ENCODE measurements around the gene OTOG.

OTOG gene

DNA sequence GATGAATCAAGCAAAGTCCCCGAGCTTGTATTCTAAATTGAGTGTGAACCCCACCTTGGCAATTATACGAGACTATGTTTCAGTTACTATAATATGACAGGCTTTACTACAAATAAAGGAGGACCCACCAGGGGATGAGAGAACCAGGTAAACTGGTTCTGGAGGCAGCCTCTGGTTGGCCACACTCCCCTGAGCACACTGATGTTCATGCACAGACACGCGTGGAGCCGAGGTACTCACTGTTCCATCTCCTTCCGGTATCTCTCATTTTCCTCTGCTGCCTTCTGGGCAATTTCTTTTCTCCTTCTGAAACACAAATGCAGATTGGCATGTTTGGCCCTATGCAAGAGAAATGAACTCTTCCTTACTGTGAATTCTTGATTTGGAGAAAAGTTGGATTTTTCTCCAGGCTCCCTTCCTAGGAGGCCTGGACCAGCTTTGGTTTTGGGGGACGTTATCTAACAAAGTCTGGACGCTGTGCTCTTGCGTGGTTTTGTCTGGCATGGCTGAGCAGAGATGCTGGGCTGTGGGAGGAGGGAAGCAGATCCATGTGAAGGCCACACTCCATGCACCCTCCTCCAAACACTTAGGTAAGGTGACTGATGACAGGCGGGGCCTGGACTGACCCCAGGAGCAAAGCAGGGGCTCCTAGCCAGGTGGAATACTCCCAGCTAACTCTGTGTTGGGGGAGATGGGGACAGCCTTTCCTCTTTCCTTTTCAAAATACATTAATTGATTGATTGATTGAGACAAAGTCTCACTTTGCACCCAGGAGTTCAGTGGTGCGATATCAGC is 25.8 kb upstream of the OTOG start:
- no peak for DNase-seq

DNA sequence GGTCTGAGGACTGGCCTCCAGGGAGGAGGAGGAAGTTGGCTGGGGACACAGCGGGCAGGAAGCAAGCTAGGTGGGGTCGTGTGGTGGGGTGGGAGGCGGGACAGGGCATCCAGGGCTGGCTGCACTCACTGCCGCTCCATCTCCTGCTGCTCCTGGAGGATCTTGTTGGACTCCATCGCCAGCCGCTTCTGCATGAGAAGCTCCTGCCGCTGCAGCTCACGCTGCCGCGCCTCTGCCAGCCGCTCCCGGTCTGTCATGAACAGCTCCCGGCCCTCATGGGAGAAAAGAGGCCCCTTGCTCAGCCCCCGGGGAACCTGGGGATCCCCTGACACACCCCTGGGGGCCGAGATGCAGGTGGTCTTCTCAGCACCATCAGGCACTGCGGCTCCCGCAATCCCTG is 24.4 kb upstream of the OTOG start:
- DNase-seq: no peak

DNA sequence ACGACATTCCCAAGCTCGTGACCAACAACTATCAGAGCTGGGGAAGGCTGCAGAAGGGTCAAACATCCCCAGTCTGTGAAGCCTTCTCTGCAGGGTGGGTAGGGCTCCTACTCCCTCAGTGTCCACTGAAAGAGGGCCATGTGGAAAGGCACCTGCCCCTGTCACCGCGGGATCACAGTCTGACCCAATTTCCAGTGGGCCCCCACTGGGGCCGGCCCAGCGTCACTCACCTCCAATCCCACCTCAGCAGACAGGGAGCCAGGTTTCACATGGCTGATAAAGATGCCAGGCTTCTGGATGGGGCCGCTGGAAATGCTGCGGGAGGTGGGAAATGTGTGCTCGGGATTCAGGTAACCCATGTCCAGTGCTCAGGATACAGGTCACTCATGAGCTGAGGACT is 22.8 kb upstream of the OTOG start:
- no peak for DNase-seq

DNA sequence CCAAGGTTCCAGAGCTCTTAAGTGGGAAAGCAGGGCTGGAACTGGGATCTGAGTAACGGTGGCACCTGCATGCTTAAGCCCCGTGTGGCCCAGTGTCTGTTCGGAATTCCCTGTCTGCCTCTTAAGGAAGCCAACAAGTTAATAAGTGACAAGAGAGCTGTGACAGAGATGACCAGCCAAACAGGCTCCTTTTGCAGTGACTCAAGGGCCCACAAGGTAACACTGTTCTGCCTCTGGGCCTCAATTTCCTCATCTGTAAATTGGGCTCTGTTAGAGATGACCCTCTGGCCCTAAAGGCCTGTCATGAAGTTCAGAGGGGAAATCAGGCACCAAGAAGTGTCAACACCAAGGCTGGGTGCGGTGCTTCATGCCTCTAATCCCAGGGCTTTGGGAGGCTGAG is 21.5 kb upstream of the OTOG start:
- no peak for DNase-seq

DNA sequence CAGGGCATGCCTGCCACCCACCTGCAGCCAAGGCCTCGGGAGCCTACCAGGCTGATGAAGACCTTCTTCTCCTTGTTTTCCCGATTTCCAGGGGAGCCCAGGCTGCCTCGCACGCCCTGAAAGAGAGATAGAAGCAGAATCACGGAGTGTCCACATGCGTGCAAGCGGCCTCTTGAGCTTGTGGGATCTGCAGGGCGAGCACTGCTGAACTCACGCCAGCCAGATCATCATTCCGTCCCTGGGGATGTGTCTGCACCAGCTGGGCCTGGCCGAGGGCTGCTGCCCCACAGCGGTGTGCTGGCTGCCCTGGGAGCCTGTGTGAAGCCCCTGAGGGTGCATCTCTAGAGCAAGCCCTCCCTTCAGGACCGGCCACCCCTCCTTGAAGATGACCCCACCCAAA is 20.7 kb upstream of the OTOG start:
- no peak for DNase-seq

DNA sequence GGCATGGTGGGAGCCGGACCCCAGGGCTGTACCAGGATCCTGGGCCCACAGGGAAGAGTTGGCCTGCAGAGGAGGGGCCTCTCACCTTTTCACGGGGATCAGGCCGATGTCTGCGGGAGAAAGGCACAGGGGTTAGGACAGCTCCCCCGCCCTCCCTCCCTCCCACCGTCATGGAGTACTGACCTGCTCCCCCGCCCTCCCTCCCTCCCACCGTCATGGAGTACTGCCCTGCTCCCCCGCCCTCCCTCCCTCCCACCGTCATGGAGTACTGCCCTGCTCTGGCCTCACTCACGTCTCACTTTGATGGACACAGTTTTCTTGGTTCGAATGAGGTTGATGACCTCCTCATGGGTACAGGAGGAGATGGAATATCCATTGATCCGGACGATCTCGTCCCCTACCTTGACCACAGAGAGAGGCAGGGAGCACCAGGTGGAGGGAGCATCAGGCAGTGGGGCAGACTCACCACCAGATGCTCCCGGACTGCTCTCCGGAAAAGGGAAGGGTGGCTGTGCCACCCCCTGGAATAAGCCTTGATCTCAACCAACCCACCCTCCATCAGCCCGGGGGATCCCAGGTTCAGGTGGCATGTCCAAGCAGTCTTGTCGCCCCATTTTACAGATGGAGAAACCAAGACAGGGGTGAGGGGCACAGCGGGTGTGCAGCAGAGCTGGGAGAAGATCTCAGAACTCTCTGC is 20.0 kb upstream of the OTOG start:
- DNase-seq: no peak

DNA sequence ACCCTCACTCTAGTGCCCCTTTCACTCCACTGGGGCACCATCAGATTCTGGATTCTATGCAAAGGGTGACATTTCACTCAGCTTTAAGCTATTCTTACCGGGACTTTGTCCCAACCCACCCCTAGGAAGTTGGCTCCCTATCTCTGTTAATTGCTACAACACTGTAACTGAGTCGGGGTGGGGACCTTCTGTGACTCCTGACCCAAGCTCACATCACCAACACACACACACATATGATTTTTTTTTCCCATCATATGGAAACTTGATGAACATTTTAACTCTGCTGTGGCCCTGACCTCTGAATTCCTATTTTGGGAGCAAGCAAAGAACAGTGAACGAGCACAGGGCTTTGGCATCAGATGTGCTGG is 19.4 kb upstream of the OTOG start:
- DNase-seq: no peak

DNA sequence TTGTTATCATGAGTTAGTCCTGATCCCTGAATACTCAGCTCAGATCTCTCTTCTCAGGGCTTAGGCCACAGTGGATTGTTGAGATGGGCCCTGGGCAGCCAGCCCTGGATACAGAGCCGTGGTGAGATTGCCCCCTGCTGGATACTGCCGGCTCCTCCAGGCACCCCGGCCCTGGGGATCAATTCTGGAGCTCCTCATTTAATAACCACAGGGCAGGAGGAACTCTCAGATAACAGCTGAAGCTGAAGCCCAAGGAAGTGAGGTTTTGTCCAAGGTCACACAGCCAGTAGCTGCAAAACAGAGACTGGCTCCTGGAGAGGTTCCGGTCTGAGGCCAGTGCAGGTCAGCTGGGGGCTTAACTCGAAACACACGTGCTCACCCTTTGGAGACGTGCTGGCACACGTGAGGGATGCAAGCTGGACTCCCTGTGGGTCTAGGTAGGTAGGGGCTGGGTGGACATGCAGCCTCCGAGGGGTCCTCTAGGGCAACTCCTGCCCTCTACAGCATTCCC is 18.8 kb upstream of the OTOG start:
- DNase-seq: peak in 3 of 5 experiments; percentile 13 to 30 (median 18)

DNA sequence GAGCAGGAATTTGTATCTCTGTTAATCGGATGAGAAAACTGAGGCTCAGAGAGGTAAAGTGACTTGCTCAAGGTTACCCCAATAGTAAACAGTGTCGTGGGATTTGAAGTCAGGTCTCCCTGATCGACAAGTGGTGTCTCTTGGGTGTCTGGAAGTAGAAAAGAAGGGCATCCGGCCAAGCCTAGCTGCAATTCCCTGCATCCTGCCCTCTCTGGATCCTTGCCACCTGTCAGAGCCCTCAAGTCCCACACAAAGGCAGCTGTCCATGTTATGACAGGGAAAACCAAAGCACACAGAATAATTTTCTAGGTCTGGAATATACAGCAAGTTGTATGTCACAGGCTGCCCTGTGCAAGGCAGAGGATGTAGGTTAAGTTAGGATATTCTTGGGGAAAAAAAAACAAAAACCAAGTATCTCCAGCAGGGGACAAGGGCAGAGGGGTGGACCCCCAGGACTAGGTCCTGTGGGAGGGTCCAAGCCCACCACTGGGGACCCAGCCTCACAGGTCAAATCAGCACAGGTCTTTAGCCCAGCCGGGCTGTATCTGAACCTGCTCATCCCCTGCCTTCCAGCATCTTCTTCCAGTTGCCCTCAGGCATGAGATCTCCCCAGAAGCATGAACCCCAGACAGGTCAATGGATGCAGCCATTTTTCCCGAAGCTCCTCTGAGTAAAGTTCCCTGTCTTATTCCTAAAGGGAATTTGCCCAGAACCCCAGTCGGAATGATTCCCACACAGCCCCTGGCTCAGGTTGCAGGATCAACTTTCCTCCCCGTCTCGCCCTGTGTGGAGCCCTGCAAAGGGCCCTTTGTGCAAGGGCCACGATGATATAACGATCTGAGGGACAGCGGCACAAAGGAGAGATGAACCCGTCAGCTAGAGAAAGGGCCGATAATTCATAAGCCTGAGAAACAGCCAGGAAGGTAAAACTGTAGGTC is 17.9 kb upstream of the OTOG start:
- DNase-seq: no peak

DNA sequence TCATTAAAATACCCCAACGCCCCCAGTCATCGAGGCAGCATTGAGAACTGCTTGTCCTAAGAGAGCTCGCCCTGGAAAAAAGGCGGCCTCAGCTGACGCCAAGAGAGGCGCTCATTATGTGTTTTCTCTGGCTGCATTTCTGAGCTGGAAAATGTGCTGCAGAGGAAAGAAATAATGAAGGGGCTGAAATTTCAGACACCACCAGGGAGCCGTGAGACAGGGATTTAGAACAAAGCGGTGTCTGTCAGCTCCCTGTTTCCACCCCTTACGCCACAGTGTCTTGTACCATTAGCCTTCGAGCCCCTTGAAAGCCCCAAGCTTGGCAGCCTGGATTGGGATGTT is 17.2 kb upstream of the OTOG start:
- no peak for DNase-seq

DNA sequence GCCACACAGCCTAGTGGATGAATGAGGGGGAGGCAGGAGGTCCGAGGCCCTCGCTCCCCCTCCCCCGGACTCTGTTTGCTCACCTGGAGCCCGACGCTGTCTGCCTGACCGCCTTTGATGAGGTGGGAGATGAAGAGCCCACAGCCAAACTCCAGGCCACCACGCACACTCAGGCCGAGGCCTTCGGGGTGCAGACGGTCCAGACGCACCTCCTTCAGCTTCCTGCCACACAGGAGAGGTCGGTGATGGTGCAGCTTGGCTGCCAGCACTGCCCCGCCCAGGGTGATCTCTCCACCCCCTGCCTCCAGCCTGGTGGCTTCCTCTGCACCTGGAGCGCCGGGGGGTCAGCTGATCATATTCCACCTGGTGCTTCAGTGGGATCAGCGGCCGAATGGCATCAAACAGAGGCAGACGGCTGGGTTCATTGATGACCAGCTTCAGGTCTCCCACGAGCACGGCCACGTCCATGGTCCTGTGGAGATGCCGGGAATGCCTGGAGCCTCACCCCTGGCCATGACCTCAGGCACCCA is 15.9 kb upstream of the OTOG start:
- no peak for DNase-seq

DNA sequence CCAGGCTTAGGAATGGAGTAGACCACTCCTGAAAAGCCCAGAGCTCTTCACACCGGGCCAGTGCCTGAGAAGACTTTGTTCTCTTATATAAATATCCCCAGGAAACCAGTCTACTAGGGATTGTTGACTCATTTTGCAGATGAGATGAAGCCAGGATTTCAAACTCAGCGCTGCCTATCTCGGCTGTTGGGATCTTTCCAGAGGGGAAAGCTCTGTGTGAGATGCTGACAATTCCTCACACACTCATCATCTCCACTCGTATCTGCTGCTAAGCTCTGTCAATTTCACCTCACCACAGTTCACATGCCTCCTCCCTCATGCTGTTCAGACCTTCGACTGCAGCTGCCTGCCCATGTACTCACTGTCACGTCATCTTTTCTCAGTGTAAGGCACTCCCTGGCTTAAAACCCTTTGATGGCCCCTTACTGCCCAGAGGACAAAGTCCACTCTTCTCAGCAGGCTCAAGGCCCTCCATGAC is 15.4 kb upstream of the OTOG start:
- no peak for DNase-seq

DNA sequence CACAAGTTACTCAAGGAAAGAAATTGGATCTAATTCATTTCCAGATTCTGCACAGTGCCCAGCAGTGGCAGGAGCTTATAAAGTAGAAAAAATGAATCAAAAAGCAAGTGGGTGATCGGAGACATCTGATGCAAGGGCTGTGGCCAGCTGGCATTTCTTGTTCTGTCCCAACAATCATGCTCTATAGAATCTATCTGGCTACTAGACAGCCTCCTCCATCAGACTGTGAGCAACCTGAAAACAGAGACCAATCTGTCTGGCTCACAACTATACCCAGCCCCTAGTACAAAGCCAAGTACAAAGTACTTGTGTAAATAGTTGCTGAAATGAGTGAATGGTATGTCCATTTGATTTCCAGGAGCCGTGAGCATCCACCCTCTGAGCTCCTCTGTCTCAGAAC is 14.3 kb upstream of the OTOG start:
- no peak for DNase-seq

DNA sequence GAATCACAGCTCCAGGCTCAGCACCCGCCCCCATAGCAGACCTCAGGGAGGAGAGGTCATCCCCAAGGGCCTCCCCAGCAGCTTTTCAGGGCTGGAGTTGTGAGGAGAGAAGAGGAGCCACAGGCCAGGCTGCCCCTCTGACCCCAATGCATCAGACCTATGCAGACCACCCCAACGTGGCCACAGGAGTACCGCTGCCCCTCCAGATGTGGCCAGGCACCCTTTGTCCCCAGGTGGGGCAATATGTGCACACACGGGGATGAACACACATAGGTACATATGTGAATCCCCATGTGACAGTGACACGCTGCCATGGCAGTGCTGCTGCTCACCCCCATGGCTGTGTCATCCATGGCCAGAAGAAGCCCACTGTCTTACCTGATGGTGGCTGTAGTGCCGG is 13.7 kb upstream of the OTOG start:
- no peak for DNase-seq

DNA sequence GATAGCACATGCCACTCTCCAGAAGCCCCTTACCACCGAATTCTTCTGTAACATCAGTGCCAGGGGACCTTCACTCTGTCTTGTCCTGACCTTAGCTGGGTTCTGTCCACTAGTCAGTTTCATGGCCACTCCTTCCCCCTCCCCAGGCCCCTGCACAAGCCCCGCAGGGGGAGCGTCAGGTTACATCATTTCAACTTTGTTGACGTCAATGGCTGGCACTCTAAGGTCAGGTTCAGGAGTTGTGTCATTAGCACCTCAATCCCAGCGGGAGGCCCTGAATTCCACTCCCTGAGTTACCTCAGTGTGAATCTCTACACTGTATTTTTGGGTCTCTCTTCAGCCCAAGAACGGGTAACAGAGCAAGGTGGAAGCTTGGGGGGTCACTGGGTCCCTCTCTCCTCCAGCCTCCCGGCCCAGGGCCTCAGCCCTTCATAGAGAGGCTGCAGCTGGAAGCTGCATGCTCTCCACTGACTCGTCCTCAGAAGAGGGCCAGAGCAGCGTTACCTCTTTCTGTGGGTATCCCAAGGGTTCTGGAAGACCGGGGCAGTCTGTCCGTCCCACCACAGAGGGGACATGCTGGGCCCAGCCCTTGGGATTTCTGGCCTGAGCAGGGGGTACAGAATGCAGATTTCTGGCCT is 13.2 kb upstream of the OTOG start:
- no peak for DNase-seq

DNA sequence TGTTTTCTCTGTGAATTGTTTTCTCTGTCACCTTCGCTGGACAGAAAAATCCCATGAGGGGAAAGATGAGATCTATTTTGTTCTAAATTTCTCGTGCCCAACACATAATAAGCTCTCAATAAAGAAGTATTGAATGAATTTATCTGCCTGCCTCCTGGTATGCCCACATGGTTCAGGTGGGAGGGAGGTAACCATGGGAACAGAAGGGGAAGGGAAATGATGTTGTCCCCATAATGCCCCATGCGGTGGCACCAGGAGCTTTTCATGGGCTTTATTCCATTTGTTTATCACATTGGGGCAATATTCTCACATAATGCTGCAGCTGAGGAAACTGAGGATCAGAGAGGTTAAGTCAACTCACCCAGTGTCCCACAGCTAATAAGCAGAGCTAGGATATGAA is 11.6 kb upstream of the OTOG start:
- no peak for DNase-seq

DNA sequence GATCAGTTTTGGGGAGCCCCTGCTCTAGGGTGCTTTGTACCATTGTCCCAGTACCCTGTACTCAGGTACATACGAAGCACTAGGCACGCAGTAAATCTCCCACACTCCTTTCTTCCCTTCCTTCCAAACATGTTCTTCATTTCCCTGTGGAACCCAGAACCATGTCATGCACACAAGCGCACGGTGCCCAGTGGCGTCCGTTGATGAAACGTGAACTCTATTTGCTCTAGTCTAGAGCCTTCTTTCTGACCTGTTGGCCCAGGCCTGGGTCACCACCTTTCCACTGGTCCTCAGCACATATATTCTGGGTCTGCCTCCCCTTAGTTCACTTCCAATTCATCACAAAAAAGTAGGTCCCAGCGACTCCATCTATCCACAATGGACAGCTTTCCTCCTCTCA is 9.8 kb upstream of the OTOG start:
- DNase-seq: no peak

DNA sequence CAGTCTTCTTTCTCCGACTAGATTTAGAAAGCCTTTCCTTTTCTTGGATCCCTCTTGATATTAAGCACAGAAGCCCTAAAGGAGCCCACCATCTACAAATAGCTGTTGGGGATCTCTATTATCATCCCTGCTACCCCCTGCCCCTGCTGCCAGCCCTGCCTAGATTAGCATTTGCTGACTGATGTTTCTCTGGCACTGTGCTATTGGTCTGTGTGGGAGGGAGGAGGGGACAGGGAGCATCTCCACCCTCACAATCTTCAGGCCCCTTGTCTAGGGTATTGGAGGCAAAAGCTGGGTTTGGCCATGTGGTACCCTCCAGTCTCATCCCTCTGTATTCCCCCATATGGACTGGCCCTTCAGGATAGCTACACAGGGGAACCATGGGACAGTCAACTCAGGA is 9.0 kb upstream of the OTOG start:
- DNase-seq: no peak

DNA sequence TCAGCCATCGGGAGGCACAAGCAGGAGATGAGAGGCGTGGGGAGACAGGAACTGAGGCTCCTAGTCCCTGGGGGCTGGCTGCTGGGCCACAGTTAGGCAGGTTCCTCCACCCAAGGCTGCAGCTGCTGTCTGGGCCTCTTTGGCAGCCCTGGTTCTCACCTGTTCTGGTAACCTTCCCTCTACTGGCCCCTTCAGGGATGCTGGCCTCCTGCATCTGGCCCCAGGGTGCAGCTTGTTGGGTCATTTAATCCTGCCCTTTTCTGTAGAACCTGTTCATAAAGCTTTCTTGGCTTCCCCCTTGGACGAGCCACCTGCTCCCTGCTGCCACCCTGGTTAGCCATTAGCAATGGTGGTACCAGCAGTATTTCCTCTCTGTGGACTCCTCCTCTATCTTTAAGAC is 8.3 kb upstream of the OTOG start:
- DNase-seq: no peak

DNA sequence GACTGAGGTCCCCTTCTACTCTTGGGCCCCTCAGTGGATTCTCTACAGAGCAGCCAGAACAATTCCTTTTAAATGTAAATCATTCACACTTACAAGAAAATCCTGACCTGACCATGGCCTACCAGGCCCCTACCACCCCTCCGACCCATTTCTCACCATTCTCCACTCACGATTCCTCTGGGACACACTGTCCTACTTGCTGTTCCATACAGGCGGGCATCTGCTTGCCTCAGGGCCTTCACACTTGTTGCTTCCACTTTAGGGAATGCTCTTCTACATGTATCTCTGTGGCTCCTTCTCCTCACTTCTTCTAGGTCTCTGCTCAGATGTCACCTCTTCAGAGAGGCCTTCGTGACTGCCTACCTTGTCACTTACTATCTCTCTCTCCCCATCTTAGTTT is 6.3 kb upstream of the OTOG start:
- DNase-seq: no peak

DNA sequence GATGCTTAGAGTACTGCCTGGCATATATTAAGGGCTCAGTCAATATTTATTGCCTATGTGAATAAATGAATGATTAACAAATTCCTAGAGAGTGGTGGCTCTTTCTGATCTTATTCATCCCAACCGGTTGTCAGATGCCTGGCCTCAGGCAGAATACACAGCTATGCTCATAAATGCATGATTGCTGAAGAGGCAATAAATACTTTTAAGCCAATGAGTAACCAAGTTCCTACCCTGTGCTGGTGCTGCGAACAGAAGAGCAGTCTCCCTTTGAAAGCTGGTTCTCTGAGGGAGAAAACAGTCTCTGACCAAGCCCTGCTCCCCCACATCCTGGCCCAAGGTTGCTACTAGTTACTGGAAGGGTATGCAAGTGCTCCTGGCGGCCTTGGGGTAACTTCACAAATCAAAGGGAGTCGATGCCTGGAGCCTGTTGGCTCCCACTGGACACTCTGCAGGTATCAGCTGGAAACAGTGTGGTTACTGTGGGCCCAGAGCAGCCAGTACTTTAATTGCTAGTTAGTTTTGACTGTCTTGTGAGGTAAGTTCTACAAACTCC is 5.7 kb upstream of the OTOG start:
- DNase-seq: no peak

DNA sequence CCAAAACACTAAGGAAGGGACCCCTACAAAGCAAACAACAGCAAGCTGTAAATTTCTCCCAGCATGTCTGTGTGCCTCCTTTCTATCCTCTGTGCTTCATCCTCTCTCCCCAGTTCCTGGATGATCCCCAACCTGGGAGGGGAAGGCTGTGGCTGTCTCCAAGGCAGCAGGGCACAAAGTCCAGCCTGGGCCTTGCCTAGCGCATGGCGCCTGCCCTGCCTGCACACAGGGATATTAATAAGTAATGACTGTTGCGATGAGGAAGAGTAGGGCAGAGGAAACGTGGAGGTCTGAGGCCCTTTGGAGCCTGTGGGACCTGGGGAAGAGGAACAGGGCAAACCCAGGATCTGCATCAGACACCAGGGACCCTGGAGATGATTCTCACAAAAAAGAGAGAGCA is 4.8 kb upstream of the OTOG start:
- DNase-seq: no peak
